HUES48 (cell line): Measurements from ENCODE around the gene TLX2.
"Not testable (repeated sequence)": the region's sequence is repeated elsewhere in the genome, so short reads cannot be mapped to it uniquely, and the experiment has no call there.

Experiments used
- H3K27ac ChIP-seq: one replicate; pipeline ENCODE4 v1.7.0; 2013; ENCODE audit warnings: low read depth, low read length, inconsistent platforms
- H3K27me3 ChIP-seq: 2 replicates; pipeline ENCODE4 v1.6.1; 2013; ENCODE audit warnings: mild to moderate bottlenecking, low read length; ENCODE audit not compliant: control insufficient read depth, insufficient read depth
- H3K36me3 ChIP-seq: 2 replicates; pipeline ENCODE4 v1.6.1; 2013; ENCODE audit warnings: low read length; ENCODE audit not compliant: control insufficient read depth, insufficient read depth
- H3K4me1 ChIP-seq: 2 replicates; pipeline ENCODE4 v1.6.1; 2013; ENCODE audit warnings: mild to moderate bottlenecking, low read length; ENCODE audit not compliant: control insufficient read depth, insufficient read depth
- H3K4me3 ChIP-seq: 2 replicates; pipeline ENCODE4 v1.5.1; 2013; ENCODE audit warnings: mild to moderate bottlenecking, low read depth, low read length
- H3K9ac ChIP-seq: 2 replicates; pipeline ENCODE4 v1.6.1; 2013; ENCODE audit warnings: mild to moderate bottlenecking, low read depth, low read length, moderate library complexity
- H3K9me3 ChIP-seq: 2 replicates; pipeline ENCODE4 v1.6.1; 2013; ENCODE audit warnings: low read length; ENCODE audit not compliant: control insufficient read depth, insufficient read depth

Gene TLX2

DNA sequence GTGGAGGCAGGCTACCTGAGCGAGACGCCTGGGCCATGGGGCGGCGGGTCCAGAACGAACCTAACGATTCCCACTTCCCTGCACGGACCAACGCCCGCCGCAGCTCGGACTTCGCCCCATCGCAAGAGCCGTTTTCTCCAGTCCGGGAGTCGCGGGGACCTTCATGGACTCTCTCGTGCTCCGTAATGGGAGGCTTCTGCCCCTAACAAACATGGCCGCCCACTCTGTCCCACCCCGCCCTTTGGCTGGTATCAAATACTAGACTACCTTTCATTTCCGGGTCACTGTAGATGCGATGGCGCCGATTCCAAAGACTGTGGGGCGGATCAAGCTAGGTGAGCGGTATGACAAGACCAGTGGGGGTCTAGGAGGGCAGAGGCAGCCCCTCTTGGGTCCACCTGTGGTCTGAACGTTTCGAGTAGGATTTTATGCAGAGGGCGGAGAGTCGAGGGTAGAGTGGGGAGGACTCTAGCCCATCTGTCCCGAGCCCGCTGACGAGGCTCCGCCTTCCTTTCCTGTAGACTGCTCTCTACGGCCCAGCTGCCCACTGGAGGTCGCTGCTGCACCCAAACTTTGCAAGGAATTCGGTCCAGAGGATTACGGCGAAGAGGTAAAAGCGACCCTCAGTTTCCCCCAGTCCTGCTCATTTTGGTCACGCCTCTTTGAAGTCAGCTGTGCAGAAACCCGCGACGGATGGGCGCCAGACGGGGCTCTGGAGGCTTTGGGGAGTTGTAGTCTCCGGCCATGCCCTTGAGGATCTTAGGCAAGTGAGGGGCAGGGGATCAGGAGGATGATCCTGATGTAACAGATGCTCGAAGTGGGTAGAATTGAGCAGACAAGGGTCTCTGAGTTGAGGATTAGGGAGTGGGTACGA lies 31.2 kb upstream of the TLX2 start, which contains the start of the genes CCDC142 and TTC31:
TSS of gene CCDC142 (minus strand) at position 198 of the 874 bp plus-strand sequence. CDS start at position 37, 161 bp downstream.
TSS of gene TTC31 (plus strand) at position 281 of the 874 bp plus-strand sequence. CDS start at position 296, 15 bp downstream.
- Histone ChIP-seq H3K36me3 (peaks cover 29% of the 10 kb centered on the region), H3K4me3 (peak within 1 kb of the TSS; percentile 78), H3K9me3 (no peaks in the 10 kb centered on the region), H3K27ac (peak within 1 kb of the TSS; percentile 90), H3K4me1 (peaks cover 6% of the 10 kb centered on the region), H3K9ac (peak within 1 kb of the TSS; percentile 76), H3K27me3 (no peaks in the 10 kb centered on the region)

- not testable (repeated sequence) for H3K27ac ChIP-seq, H3K27me3 ChIP-seq, H3K4me1 ChIP-seq, H3K9ac ChIP-seq, H3K9me3 ChIP-seq
- H3K36me3 ChIP-seq: peaks cover 29% of the 10 kb centered on the region
- peak overlapping the region; percentile 78 for H3K4me3 ChIP-seq
Measured at GRCh38 chr2:74483675-74484164, 30.5 kb upstream of the TLX2 start.

DNA sequence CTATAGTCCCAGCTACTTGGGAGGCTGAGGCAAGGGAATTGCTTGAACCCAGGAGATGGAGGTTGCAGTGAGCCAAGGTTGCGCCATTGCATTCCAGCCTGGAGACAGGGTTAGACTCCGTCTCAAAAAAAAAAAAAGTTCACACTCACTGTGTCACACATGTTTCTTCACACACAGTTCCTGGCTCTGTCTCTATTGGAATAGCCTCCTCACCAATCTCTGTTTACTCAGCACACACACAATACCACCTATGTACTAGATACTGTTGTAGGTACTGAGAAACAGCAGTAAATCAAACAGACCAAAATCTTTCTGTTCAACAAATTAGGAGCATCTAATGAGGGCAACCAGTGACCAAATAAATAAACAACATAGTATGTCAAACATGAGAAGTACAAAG lies 28.1 kb upstream of the TLX2 start:
- H3K9me3 ChIP-seq: no peaks in the 10 kb centered on the region
- H3K27me3 ChIP-seq: no peaks in the 10 kb centered on the region
- peaks cover 21% of the 10 kb centered on the region for H3K36me3 ChIP-seq
- H3K27ac ChIP-seq: no peak overlapping the region
- peaks cover 5% of the 10 kb centered on the region for H3K4me1 ChIP-seq
- no peak overlapping the region for H3K4me3 ChIP-seq
- H3K9ac ChIP-seq: no peak overlapping the region

DNA sequence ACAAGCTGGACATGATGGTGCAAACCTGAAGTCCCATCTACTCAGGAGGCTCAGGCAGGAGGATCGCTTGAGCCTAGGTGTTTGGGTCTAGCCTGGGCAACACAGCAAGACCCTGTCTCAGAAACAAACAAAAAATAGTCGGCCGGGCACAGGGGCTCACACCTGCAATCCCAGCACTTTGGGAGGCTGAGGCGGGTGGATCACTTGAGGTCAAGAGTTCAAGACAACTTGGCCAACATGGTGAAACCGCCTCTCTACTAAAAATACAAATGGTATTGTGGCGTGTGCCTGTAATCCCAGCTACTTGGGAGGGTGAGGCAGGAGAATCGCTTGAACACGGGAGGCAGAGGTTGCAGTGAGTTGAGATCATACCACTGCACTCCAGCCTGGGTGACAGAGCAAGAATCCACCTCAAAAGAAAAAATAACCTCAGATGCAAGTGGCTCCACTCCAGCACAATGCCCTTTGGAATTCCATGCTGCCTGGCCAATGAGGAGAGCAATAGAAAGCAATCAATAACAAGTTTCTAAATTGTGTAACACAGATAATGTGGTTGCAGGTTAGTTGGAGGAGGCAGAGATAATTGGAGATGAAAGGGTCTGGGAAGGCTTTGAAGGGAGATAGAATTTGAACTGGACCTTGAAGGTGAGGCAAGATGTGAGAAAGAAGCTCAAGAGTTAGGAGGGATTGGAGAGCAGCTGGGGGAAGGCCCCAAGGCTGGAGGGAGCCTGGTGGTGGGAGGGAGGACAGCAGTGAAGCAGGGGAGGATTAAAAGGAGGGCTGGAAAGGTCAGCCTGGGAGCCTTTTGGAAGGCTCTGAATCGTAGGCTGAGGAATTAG lies 25.4 kb upstream of the TLX2 start:
- Histone ChIP-seq H3K9ac (no peak overlapping the region), H3K36me3 (peaks cover 44% of the 10 kb centered on the region), H3K4me3 (no peak overlapping the region), H3K4me1 (no peaks in the 10 kb centered on the region), H3K27me3 (no peaks in the 10 kb centered on the region), H3K9me3 (no peaks in the 10 kb centered on the region), H3K27ac (no peak overlapping the region)

GRCh38 chr2:74489906-74490305 lies 24.3 kb upstream of the TLX2 start:
- H3K36me3 ChIP-seq: peaks cover 50% of the 10 kb centered on the region
- no peaks in the 10 kb centered on the region for H3K9me3 ChIP-seq
- no peaks in the 10 kb centered on the region for H3K27me3 ChIP-seq
- no peak overlapping the region for H3K27ac ChIP-seq
- no peak overlapping the region for H3K4me3 ChIP-seq
- no peaks in the 10 kb centered on the region for H3K4me1 ChIP-seq
- H3K9ac ChIP-seq: no peak overlapping the region

- H3K9me3 ChIP-seq: no peaks in the 10 kb centered on the region
- peaks cover 18% of the 10 kb centered on the region for H3K27me3 ChIP-seq
- H3K4me1 ChIP-seq: no peaks in the 10 kb centered on the region
- H3K27ac ChIP-seq: no peak overlapping the region
- H3K36me3 ChIP-seq: peaks cover 46% of the 10 kb centered on the region
- H3K4me3 ChIP-seq: no peak overlapping the region
- H3K9ac ChIP-seq: no peak overlapping the region
Measured at GRCh38 chr2:74491648-74492544, 22.4 kb upstream of the TLX2 start.

DNA sequence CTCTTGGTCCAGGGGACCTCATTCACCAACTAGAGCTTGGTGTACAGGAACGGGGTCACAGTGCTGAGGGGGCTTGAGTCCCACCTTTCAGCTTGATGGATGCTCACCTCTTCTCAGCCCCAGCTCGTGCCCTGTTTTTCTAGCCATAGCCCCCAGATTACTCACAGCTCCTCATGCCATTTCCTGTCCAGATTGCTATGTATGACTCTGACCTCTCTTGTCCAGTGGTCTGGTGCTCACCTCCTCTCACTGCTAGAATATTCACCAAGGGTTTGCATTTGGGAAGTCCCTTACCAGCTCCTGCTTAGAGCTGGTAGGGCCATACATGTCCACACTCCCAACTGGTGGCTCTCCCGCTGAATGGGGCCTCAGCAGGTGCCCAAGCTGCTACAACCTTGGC lies 20.7 kb upstream of the TLX2 start:
- Histone ChIP-seq H3K9me3 (no peaks in the 10 kb centered on the region), H3K4me1 (peaks cover 4% of the 10 kb centered on the region; the same call in 1 of the 2 replicates), H3K27me3 (peaks cover 35% of the 10 kb centered on the region), H3K9ac (no peak overlapping the region), H3K27ac (no peak overlapping the region), H3K4me3 (no peak overlapping the region), H3K36me3 (peaks cover 45% of the 10 kb centered on the region)

GRCh38 chr2:74495440-74495839 lies 18.8 kb upstream of the TLX2 start:
- no peak overlapping the region for H3K27ac ChIP-seq
- peaks cover 10% of the 10 kb centered on the region; the same call in 1 of the 2 replicates for H3K4me1 ChIP-seq
- peaks cover 54% of the 10 kb centered on the region for H3K27me3 ChIP-seq
- no peaks in the 10 kb centered on the region for H3K9me3 ChIP-seq
- no peak overlapping the region for H3K9ac ChIP-seq
- H3K4me3 ChIP-seq: no peak overlapping the region
- H3K36me3 ChIP-seq: peaks cover 39% of the 10 kb centered on the region

- Histone ChIP-seq H3K9ac (no peak overlapping the region), H3K9me3 (no peaks in the 10 kb centered on the region), H3K4me1 (peaks cover 11% of the 10 kb centered on the region; the same call in 1 of the 2 replicates), H3K4me3 (peak overlapping the region; percentile 57), H3K27me3 (peaks cover 71% of the 10 kb centered on the region), H3K27ac (no peak overlapping the region), H3K36me3 (peaks cover 22% of the 10 kb centered on the region)
Measured at GRCh38 chr2:74496997-74497776, 17.1 kb upstream of the TLX2 start.
